Measurements from ENCODE around the gene TACC2.

- TF ChIP-seq, protein P1, sequence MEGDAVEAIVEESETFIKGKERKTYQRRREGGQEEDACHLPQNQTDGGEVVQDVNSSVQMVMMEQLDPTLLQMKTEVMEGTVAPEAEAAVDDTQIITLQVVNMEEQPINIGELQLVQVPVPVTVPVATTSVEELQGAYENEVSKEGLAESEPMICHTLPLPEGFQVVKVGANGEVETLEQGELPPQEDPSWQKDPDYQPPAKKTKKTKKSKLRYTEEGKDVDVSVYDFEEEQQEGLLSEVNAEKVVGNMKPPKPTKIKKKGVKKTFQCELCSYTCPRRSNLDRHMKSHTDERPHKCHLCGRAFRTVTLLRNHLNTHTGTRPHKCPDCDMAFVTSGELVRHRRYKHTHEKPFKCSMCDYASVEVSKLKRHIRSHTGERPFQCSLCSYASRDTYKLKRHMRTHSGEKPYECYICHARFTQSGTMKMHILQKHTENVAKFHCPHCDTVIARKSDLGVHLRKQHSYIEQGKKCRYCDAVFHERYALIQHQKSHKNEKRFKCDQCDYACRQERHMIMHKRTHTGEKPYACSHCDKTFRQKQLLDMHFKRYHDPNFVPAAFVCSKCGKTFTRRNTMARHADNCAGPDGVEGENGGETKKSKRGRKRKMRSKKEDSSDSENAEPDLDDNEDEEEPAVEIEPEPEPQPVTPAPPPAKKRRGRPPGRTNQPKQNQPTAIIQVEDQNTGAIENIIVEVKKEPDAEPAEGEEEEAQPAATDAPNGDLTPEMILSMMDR (conservative IDR thresholded peaks at IDR 0.05; ENCODE audit: low read length): peak; percentile 78; the same call in 1 of the 2 replicates
- no peak for TF ChIP-seq EZH2phosphoT487 (IDR thresholded peaks at IDR 0.05; ENCODE audit: borderline replicate concordance, low read depth, low read length)
Observed at GRCh38 chr10:121974535-121975294, 14.2 kb upstream of the TACC2 start, which contains the start of gene NSMCE4A.

Measured in OCI-LY7 (cell line).